SKM-1 (cell line): Measurements from ENCODE around the gene CCDC122.

Source experiments
- DNase-seq: peaks from one replicate; lab custom pipeline; 2025; ENCODE audit not compliant: unreplicated experiment; lab: John Stamatoyannopoulos, UW

CCDC122 gene

DNA sequence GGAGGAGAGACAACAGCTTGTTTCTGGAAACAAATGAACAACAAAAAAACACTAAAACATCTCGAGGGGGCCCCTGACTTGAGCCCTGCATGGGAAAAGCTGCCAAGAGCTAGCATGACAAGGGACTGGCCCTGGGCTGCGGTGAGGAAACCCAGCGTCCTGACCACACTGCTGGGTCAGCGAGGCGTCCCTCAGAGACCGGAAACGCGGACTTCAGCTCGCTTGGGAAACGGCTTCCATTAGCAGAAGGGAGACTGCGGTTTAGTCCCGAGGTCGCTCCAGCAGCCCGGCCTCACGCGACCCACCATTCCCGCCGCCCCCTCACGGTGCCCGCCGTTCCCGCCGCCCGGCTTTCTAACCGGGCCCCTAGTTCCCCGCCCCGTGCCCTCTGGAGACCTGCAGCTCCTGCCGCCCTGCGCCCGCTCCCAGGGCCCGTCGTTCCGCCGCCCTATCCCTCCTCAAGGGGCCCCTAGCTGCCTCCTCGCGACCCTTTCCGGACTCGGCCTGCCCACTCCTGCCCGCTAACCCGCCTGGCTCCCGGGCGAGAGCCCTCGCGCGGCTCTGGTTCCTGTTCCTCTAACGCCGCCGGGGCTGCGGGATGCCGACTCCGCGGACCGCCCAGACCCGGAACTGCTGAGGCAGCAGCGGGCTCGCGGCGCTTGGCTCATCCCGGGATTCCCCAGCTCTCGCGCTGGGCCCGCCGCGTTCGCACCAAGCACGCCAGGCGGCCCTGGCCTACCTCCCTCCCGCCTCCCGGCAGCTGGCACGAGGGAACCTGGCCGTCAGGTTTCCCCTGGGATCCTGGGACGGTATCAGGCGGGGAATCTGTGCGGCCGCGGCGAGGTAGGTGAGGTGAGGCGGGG lies at the start of gene CCDC122:
CCDC122 (minus strand) TSS at position 849 of the 863 bp plus-strand sequence. CDS start 10,364 bp downstream, outside the sequence.
- DNase-seq: peak; percentile 37

GRCh38 chr13:43924549-43925245 lies 45.2 kb upstream of the CCDC122 start:
- no peak for DNase-seq

GRCh38 chr13:43920965-43921674 lies 41.6 kb upstream of the CCDC122 start:
- no peak for DNase-seq

DNA sequence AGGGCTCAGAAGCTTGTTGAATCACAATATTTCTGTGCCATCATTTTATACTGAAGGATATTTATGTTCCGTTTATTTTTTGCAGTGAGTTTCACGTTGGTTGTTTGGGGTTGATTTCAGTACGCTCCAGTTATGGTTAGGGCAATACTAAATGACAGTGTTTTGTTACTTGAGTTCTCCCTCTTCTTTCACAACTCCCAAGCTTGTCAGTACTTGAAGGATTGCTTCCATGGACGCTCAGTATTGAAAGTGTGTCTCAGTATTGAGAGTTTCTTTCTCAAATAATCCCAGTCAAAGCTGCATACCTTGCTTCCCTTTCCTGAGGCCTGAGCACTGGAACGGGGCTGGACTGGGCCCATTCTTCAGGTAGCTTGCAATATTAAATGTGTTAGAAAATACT lies 39.1 kb upstream of the CCDC122 start:
- DNase-seq: no peak

GRCh38 chr13:43916828-43917227 lies 37.3 kb upstream of the CCDC122 start:
- no peak for DNase-seq

GRCh38 chr13:43915451-43915850 lies 35.9 kb upstream of the CCDC122 start:
- DNase-seq: no peak

DNA sequence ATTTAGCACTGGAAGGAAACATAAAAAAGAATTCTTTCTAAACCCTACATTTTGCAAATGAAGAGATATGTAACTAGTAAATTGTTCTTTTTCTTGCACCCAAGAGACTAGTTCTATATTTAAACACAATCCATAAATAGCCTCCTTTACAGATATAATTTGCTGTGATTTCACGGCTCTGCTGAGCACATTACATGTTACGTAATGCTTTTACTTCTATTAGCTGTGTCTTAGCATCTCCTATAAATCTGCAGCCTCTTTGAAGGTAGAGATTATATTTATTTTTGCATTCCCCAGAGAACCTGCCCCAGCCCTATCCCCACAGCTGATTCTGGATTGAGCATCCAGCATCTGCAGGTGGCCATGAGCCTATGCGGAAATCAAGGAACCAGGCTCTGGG lies 32.3 kb upstream of the CCDC122 start:
- no peak for DNase-seq

DNA sequence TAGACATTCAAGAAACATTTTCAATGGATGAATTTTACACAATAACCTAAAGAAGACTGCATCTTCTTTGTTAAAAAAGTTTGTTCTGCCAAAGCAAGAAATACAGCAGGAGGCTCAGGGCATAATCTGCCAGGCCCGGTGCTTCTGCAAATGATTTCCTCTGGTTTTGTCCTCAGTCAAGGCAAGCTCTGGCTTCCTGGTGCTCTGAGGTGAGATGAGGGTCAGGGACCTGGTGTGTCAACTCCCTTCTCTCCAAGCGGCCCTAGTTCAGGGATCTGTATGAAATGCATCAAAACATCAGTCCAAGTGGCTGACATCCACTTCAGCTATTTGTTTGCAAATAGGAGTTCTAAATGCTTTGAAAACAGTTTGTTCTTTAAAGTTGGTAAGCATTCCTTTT lies 31.7 kb upstream of the CCDC122 start:
- DNase-seq: no peak

DNA sequence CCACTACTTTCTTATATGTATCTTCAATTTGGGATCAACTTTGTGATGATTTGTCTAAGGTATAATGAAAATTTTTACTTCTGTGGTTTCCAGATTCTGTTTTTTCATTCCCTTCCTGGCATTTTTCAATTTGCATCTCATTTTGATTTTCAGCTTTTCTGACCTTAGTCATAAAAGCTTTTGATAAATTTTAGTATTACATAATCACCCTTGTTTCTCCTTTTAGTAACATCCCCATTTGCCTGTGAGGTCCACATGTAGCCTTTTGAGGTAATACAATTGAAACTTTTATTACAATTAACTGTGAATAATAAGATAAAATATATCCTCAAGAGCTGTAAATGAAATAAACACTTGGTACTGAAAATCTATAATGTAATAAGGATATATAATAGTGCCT lies 31.3 kb upstream of the CCDC122 start:
- no peak for DNase-seq

DNA sequence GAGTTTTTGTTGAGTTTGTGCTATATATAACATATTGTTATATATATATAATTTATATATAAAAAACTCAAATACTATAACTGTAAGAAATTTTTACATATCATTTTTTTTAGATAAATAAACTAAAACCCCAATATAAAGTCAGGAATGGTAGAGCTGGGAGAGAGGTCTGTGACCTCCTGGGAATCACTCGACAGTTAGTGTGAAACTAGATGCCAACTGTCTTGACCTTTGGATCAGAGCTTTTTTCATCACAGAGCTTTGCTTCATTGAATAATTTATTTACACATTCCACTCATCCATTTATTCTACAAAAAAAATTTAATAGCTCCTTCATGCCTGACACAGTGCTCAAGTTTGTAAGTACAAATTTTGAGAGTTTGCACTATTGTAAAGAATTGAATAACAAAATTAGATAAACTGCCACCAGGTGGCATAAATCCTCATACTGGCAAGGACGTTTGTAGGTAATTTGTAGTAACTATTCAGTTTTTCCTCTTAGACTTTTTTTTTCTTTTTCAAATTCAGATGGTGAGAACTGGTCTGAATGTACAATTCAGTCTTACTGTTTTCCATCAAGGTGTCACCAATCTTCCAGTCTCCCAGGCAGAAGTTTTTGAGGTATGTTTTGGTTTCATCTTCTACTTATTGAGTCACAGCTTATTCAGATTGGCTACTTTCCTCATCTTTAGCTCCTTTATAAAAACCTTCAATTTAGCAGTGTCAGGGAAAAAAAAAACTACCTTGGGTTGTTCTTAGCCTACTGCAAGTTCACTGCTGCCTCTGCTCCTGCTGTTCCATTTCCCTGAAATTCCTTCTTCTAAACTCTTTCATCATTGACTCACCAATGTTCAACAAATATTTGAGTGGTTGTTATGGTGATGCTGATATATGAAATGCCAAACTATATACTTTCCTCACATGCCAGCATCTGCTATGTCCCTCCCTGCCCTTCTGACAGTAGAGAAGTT lies 28.9 kb upstream of the CCDC122 start:
- no peak for DNase-seq

DNA sequence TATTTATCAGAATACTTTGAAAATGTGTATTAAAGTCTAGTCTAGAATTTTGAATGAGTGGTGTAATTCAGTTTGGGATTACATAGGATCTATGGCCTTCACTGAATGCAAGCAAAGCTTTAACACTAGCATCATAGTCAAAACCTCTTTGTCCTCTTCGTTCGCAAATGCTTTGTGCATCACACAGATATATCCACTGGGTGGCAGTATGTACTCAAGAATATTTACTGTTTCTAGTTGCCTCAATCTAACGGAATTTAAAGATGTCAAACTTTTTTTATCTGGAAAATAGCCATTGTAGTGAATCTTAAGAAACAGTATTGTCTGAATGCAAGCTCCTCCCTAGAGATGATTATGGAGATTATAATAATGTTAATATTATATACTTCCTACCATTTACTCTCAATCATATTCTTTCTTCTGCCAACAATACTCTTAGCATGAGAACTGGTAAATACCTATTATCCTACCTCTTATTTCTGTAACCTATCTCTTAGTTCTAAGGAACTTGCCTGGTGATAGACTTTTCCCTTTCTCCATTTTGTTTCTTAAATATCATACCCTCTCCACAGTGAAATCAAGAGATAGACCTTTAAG lies 26.0 kb upstream of the CCDC122 start:
- peak; percentile 33 for DNase-seq

DNA sequence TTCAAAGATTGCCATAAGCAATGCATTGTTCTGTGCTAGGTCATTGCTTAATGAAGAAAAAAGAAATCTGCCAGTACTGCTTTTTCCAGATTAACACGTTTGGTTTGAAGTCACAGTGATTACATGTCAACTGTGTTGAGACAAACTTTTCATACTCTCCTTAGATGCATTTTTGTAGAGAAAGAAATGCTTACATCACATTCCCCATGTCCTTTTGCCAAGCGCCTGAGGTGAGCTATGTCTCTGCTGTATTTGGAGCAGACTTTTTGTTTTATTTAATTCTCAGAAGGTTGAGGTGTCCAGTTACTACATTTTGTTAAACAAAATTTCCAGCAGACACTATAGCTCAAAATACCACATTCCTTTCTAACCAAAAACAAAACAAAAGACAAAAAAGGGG lies 16.4 kb upstream of the CCDC122 start:
- DNase-seq: no peak

DNA sequence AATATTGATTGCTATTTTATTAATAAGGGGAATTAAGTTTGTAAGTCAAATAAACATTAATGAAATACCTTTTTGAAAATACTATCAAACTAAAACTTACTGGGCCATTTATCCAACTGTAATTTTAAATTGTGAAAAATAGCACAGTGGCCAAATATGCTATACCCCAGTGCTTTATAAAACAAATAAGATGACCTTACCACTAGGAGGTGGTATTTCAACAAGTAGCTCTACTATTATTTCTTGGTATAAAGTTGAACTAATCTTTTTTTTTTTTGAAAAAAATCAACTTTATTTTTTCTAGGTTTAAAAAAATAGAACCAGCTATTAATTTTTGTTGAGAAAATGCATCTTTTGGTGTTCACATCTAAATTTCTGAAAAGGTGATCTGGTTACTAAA lies 14.9 kb upstream of the CCDC122 start:
- no peak for DNase-seq

GRCh38 chr13:43884222-43884621 lies 4.7 kb upstream of the CCDC122 start:
- no peak for DNase-seq

DNA sequence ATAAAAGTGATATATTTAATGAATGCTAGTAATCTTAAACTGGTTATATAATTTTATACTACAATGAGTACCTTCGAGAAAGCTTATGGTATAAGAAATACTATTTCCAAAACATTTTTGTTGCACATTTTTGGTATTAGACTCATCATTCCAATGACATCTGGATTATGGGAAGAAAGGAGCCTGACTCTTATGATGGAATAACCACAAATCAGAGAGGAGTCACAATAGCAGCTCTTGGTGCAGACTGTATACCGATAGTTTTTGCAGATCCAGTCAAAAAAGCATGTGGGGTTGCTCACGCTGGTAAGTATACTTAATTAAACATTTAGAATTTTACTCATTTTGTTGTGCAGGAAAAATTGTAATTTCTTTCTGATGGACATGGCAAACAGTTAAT lies 4.1 kb upstream of the CCDC122 start:
- no peak for DNase-seq

GRCh38 chr13:43881580-43881979 lies 2.0 kb upstream of the CCDC122 start:
- DNase-seq: no peak

DNA sequence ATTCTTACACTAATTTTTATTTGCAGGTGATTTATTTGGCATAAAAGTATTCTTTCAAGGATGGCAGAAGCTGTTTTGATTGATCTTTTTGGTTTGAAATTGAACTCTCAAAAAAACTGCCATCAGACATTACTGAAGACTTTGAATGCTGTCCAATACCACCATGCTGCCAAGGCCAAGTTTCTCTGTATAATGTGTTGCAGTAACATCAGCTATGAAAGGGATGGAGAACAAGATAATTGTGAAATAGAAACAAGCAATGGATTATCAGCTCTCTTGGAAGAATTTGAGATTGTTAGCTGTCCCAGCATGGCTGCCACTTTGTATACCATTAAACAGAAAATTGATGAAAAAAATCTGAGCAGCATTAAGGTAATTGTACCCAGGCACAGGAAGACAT lies 1.4 kb upstream of the CCDC122 start:
- DNase-seq: no peak

- DNase-seq: no peak
Measured at GRCh38 chr13:43880214-43880855, 795 bp upstream of the CCDC122 start.

DNA sequence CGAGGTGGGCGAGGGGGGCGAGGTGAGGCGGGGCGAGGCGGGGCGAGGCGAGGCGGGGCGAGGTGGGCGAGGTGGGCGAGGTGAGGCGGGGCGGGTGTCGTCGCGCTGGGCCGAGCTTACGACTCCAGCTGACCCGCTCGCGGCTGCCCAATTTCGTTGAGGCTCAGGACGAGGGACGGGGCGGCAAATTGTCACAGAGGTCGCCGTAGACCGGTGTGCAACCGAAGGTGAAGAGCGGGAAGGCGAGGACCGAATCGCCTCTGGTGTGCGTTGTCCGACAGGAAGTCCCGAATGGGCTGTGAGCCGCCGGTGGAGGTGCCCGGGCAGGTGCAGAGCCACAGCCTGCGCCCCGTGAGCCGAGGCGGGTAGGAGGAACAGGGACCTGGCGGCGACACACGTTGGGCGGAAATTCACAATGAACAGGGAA lies 228 bp upstream of the CCDC122 start, which contains the start of gene LACC1:
LACC1 (plus strand) TSS at position 150 of the 427 bp plus-strand sequence. CDS start 1,082 bp downstream, outside the sequence.
- no peak for DNase-seq
